ENCODE measurements around the gene MZB1. TPM values are rescaled to one million over a fixed set of nuclear protein-coding genes. Genes with fewer than 3 reads are reported as not detected.
"Not testable (repeated sequence)": the region's sequence is repeated elsewhere in the genome, so short reads cannot be mapped to it uniquely, and the experiment has no call there.

Gene MZB1
- total RNA-seq, 1 experiment from 2014 or later, result 0.24 TPM

- no peak overlapping the region for H3K4me3 ChIP-seq
- H3K27me3 ChIP-seq, result no peaks in the 10 kb centered on the region
- no peak overlapping the region for H3K27ac ChIP-seq
- H3K4me1 ChIP-seq, result peaks cover 8% of the 10 kb centered on the region
- no peak for DNase-seq
- 0 out of 2 replicates have a peak, but pooled peaks cover 3% of the 10 kb centered on the region for H3K9me3 ChIP-seq (replicated peaks)
- no peaks in the 10 kb centered on the region for H3K36me3 ChIP-seq
Measured at GRCh38 chr5:139390639-139391569, 1.2 kb upstream of the MZB1 start.

- Histone ChIP-seq H3K4me1 (no peaks in the 10 kb centered on the region; the same call in 1 of the 2 replicates), H3K36me3 (no peaks in the 10 kb centered on the region), H3K27me3 (no peaks in the 10 kb centered on the region), H3K27ac (no peak overlapping the region), H3K9me3 (replicated peaks) (0 out of 2 replicates have a peak, but pooled peaks cover 3% of the 10 kb centered on the region), H3K4me3 (no peak overlapping the region)
- peak in 1 of 2 experiments; percentile 23 for DNase-seq
Measured at GRCh38 chr5:139388198-139388821, 1.4 kb downstream of the MZB1 start.

GRCh38 chr5:139387611-139388197, 2.0 kb downstream of the MZB1 start:
- Histone ChIP-seq H3K9me3 (replicated peaks) (no peaks in the 10 kb centered on the region), H3K4me1 (no peaks in the 10 kb centered on the region; the same call in 1 of the 2 replicates), H3K4me3 (no peak overlapping the region), H3K27ac (no peak overlapping the region), H3K27me3 (no peaks in the 10 kb centered on the region), H3K36me3 (no peaks in the 10 kb centered on the region)
- no peak for DNase-seq

GRCh38 chr5:139386956-139387355, 2.8 kb downstream of the MZB1 start:
- H3K27me3 ChIP-seq; H3K27ac ChIP-seq; H3K4me1 ChIP-seq; H3K36me3 ChIP-seq; H3K9me3 ChIP-seq (replicated peaks); H3K4me3 ChIP-seq; DNase-seq: not testable (repeated sequence)

GRCh38 chr5:139386050-139386438, 3.7 kb downstream of the MZB1 start:
- no peaks in the 10 kb centered on the region for H3K9me3 ChIP-seq (replicated peaks)
- H3K27ac ChIP-seq, result no peak overlapping the region
- DNase-seq, result no peak
- no peak overlapping the region for H3K4me3 ChIP-seq
- H3K36me3 ChIP-seq, result no peaks in the 10 kb centered on the region
- H3K27me3 ChIP-seq, result no peaks in the 10 kb centered on the region
- H3K4me1 ChIP-seq, result no peaks in the 10 kb centered on the region; the same call in 1 of the 2 replicates

GRCh38 chr5:139385061-139386049, 4.4 kb downstream of the MZB1 start:
- H3K4me3 ChIP-seq, result no peak overlapping the region
- H3K36me3 ChIP-seq, result no peaks in the 10 kb centered on the region
- H3K27me3 ChIP-seq, result no peaks in the 10 kb centered on the region
- DNase-seq, result no peak
- H3K4me1 ChIP-seq, result no peaks in the 10 kb centered on the region; the same call in 1 of the 2 replicates
- H3K27ac ChIP-seq, result no peak overlapping the region
- H3K9me3 ChIP-seq (replicated peaks), result no peaks in the 10 kb centered on the region

- no peak for DNase-seq
- Histone ChIP-seq H3K4me1 (no peaks in the 10 kb centered on the region; the same call in 1 of the 2 replicates), H3K4me3 (no peak overlapping the region), H3K36me3 (no peaks in the 10 kb centered on the region), H3K27ac (no peak overlapping the region), H3K9me3 (replicated peaks) (no peaks in the 10 kb centered on the region), H3K27me3 (no peaks in the 10 kb centered on the region)
Measured at GRCh38 chr5:139384591-139385051, 5.1 kb downstream of the MZB1 start.

- DNase-seq, result no peak
Measured at GRCh38 chr5:139383993-139384590, 5.6 kb downstream of the MZB1 start.

GRCh38 chr5:139383275-139383992, 6.3 kb downstream of the MZB1 start, which contains the start of gene SLC23A1:
Gene SLC23A1 (minus strand): TSS chr5:139383297. CDS start chr5:139383253, 44 bp downstream.
- Histone ChIP-seq H3K4me1 (no peaks in the 10 kb centered on the region; the same call in 1 of the 2 replicates), H3K9me3 (replicated peaks) (no peaks in the 10 kb centered on the region), H3K4me3 (no peak within 1 kb of the TSS), H3K27ac (no peak within 1 kb of the TSS), H3K27me3 (no peaks in the 10 kb centered on the region), H3K36me3 (no peaks in the 10 kb centered on the region)
- DNase-seq, result no peak

More at GRCh38 chr5:139383993-139384590, 5.6 kb downstream of the MZB1 start:
- Histone ChIP-seq H3K27ac (no peak overlapping the region), H3K36me3 (no peaks in the 10 kb centered on the region), H3K27me3 (no peaks in the 10 kb centered on the region), H3K9me3 (replicated peaks) (no peaks in the 10 kb centered on the region), H3K4me3 (no peak overlapping the region), H3K4me1 (no peaks in the 10 kb centered on the region; the same call in 1 of the 2 replicates)

GRCh38 chr5:139382807-139383206, 6.9 kb downstream of the MZB1 start:
- H3K36me3 ChIP-seq, result no peaks in the 10 kb centered on the region
- H3K4me3 ChIP-seq, result no peak overlapping the region
- H3K27ac ChIP-seq, result no peak overlapping the region
- H3K4me1 ChIP-seq, result no peaks in the 10 kb centered on the region
- H3K27me3 ChIP-seq, result no peaks in the 10 kb centered on the region
- H3K9me3 ChIP-seq (replicated peaks), result no peaks in the 10 kb centered on the region
- DNase-seq, result no peak

- DNase-seq, result no peak
- Histone ChIP-seq H3K27ac (no peak overlapping the region), H3K4me1 (no peaks in the 10 kb centered on the region), H3K9me3 (replicated peaks) (no peaks in the 10 kb centered on the region), H3K27me3 (no peaks in the 10 kb centered on the region), H3K36me3 (no peaks in the 10 kb centered on the region), H3K4me3 (no peak overlapping the region)
Measured at GRCh38 chr5:139381837-139382761, 7.6 kb downstream of the MZB1 start.
